GM19240 (cell line): Measurements from ENCODE around the gene PCDHGA9.
A peak's percentile ranks its signal among the peaks of the same experiment; 100 is the strongest.
"Not testable (repeated sequence)": the region's sequence is repeated elsewhere in the genome, so short reads cannot be mapped to it uniquely, and the experiment has no call there.

Experiments
- DNase-seq: peaks from one replicate; pipeline ENCODE4 v3.0.0; 2011; ENCODE audit warnings: low spot score; ENCODE audit not compliant: insufficient read length

PCDHGA9 gene

GRCh38 chr5:141383345-141383744 lies 19.2 kb upstream of the PCDHGA9 start:
- DNase-seq: no peak

GRCh38 chr5:141384471-141385267 lies 17.9 kb upstream of the PCDHGA9 start:
- no peak for DNase-seq

GRCh38 chr5:141387557-141388311 lies 14.8 kb upstream of the PCDHGA9 start, which contains the start of gene PCDHGB4:
Gene PCDHGB4 (plus strand): TSS chr5:141387698. CDS start chr5:141387885, 187 bp downstream.
- DNase-seq: not testable (repeated sequence)

GRCh38 chr5:141388661-141389060 lies 13.9 kb upstream of the PCDHGA9 start:
- DNase-seq: no peak

GRCh38 chr5:141389153-141390042 lies 13.2 kb upstream of the PCDHGA9 start:
- DNase-seq: no peak

- no peak for DNase-seq
These were observed 10.0 kb upstream of the PCDHGA9 start, which contains the start of gene PCDHGA8 for GRCh38 chr5:141392429-141393198. Gene PCDHGA8 (plus strand): TSS chr5:141392633. CDS start chr5:141392814, 181 bp downstream.

GRCh38 chr5:141393267-141393666 lies 9.3 kb upstream of the PCDHGA9 start:
- DNase-seq: no peak

- DNase-seq: not testable (repeated sequence)
These were observed 8.0 kb upstream of the PCDHGA9 start for GRCh38 chr5:141394401-141395187.

GRCh38 chr5:141397756-141398551 lies 4.6 kb upstream of the PCDHGA9 start, which contains the start of gene PCDHGB5:
Gene PCDHGB5 (plus strand): TSS chr5:141397947. CDS start chr5:141398128, 181 bp downstream.
- DNase-seq: not testable (repeated sequence)

- no peak for DNase-seq
These were observed 4.0 kb upstream of the PCDHGA9 start for GRCh38 chr5:141398608-141399007.

- no peak for DNase-seq
These were observed 2.9 kb upstream of the PCDHGA9 start for GRCh38 chr5:141399555-141400258.

- DNase-seq: no peak
These were observed 809 bp downstream of the PCDHGA9 start for GRCh38 chr5:141403387-141403786.

GRCh38 chr5:141407790-141408505 lies 5.4 kb downstream of the PCDHGA9 start, which contains the start of gene PCDHGB6:
Gene PCDHGB6 (plus strand): TSS chr5:141408021. CDS start chr5:141408203, 182 bp downstream.
- not testable (repeated sequence) for DNase-seq

- no peak for DNase-seq
These were observed 7.2 kb downstream of the PCDHGA9 start for GRCh38 chr5:141409598-141410306.

- no peak for DNase-seq
These were observed 9.0 kb downstream of the PCDHGA9 start for GRCh38 chr5:141411575-141411974.

GRCh38 chr5:141412854-141413539 lies 10.4 kb downstream of the PCDHGA9 start, which contains the start of gene PCDHGA10:
Gene PCDHGA10 (plus strand): TSS chr5:141412987. CDS start chr5:141413176, 189 bp downstream.
- DNase-seq: peak; percentile 55
